HL-60/S4 treated with phorbol 12-myristate 13-acetate at 8.2 ng/mL for 4 days and 3 days (cell line): Measurements from ENCODE around the gene ANGPTL4.
"Not testable (repeated sequence)": the region's sequence is repeated elsewhere in the genome, so short reads cannot be mapped to it uniquely, and the experiment has no call there.

Experiments used
- in situ Hi-C: fragments of 300-500 bp; cut with MboI; formaldehyde crosslinking; loops from 2 replicates; pipeline ENCODE4 v1.15.0; 2022; ENCODE audit warnings: low sequenced_read_pairs

The ANGPTL4 gene

GRCh38 chr19:8360196-8360595 lies 3.8 kb upstream of the ANGPTL4 start:
- in situ Hi-C loops, result no loop called here

DNA sequence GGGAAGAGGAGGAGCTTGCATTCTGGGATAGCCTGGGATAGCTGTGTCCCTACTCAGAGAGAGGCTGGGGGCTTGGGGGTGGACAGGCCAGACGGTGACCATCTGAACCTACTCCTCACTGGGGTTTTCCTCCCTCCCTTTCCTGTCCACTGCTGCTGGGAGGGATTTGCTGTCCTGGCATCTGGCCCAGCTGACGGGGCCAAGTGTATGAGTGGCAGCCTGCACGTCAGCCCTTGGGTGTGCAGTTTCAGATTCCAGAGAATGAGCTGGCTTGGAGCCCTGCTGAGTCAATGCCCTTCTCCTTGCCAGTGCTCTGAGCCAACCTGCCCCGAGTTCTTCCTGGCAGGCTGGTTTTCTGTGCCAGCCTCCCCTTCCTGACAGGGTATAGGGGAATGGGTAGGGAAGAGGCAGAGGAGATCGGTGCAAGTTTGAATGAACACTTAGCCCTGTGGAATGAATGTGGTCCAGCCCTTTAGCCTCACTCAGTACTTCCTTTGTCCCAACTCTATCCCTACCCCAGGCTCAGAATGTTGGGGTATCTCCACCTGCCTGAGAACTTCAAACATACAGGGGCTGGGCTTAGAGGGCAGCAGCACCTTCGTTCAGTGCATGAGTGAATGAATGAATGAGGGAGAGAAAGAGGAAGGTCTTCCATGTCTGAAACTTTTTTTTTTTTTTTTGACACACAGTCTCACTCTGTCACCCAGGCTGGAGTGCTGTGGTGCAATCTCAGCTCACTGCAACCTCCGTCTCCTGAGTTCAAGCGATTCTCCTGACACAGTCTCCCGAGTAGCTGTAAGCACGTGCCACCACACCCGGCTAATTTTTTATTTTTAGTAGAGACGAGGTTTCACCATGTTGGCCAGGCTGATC lies 1.8 kb upstream of the ANGPTL4 start:
- in situ Hi-C loops, result no loop called here

DNA sequence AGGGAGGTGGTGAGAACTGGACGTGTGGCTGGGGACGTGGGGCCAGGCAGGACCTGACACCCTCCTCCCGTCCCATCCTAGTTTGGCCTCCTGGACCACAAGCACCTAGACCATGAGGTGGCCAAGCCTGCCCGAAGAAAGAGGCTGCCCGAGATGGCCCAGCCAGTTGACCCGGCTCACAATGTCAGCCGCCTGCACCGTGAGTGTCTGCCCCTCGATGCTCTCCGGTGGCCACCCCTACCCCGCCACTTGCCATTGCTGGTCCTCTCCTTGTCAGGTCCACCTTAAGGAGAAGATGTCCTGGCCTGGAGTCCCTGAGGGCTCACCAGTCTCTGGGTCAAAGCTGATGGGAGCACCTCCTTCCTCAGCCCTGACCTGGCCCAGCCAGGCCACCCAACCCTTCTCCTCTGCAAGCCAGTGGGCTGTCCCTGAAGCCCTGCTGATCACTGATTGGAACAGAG lies 2.2 kb downstream of the ANGPTL4 start:
- in situ Hi-C loops, result no loop called here

DNA sequence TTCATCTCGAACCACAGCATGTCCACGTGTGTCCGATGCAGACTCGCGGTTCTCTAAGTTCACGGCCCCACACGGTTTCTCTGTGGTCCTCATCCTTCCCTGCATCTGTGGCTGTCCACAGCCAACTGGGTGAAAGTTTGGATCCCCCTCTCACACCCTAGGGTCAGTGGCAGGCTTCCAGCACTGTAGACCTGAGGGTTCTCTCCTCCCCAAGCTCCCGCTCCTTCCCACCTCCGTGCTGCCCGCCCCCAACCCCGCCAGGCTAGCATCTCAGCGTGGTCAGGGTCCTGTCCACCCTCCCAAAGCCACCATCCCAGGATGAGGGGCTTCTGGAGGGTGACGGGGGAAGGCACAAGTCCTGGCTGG lies 3.0 kb downstream of the ANGPTL4 start:
- in situ Hi-C loops, result no loop called here

- in situ Hi-C loops, result no loop called here
These were observed 3.5 kb downstream of the ANGPTL4 start for GRCh38 chr19:8367327-8368001.

DNA sequence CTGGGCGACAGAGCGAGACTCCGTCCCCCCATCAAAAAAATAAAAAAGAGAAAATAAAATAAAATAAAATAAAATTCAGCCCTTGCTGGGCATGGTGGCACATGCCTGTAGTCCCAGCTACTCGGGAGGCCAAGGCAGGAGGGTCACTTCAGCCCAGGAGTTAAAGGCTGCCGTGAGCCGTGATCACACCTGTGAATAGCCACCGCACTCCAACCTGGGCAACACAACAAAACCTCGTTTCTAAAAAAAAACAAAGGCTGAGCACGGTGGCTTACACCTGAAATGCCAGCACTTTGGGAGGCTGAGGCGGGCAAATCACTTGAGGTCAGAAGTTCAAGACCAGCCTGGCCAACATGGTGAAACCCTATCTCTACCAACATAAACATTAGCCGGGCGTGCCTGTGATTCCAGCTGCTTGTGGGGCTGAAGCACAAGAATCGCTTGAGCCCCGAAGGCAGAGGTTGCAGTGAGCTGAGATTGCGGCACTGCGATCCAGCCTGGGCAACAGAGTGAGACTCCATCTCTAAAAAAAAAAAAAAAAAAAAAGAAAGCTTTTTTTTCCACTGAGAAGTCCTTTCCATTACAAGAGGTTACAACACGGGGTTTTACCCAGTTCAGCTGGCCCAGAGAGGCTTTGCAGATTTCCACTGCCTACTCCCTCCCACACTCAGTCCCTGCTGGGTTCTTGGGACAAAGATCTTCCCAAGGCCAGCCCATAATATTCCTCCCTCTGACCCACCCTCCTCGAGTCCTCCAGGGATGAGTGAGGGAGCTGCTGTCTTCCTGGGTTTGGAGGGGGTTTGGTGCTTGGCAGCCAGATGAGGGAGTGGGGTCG lies 6.4 kb downstream of the ANGPTL4 start:
- in situ Hi-C loops, result no loop called here

GRCh38 chr19:8371011-8371804 lies 7.3 kb downstream of the ANGPTL4 start:
- in situ Hi-C loops, result no loop called here

- in situ Hi-C loops, result no loop called here
These were observed 10.2 kb downstream of the ANGPTL4 start for GRCh38 chr19:8373867-8374813.

GRCh38 chr19:8375766-8376165 lies 11.8 kb downstream of the ANGPTL4 start:
- in situ Hi-C loops, result not testable (repeated sequence)

GRCh38 chr19:8376373-8376974 lies 12.5 kb downstream of the ANGPTL4 start:
- in situ Hi-C loops, result not testable (repeated sequence)

DNA sequence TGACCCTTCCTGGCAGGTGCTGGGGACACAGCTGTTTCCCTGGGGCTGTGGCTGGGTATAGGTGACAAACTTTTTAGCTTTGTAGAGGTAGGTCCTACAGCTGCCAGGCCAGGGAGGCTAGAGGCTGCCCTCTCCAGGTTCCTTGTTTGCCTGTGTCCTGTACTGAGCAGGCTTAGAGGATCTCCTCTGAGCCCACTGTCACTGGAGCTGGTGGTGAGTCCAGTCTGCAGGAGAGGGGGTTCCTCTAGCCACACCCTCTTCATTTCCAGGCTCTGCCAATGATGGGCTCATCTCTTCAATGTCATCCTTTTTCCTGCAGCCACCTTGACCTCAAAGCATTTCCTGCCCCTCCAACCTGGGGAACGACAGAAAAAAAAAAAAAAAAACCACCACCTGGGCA lies 13.6 kb downstream of the ANGPTL4 start:
- in situ Hi-C loops, result no loop called here

- in situ Hi-C loops, result not testable (repeated sequence)
These were observed 15.4 kb downstream of the ANGPTL4 start for GRCh38 chr19:8379156-8379891.

DNA sequence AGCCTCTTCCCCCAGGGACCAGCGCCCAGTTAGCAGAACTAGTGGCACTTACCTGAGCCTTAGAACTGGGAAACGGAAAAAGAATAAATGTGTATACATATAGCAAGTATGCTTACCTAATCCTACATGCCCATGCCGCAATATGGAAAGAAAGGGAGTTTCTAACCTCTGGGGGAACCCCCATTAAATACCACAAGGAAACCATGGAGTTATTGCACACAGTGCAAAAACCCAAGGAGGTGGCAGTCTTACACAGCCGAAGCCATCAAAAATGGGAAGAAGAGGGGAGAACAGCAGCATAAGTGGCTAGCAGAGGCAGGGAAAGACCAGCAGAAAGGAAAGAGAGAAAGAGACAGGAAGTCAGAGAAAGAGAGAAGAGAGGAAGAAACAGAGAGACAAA lies 20.6 kb downstream of the ANGPTL4 start:
- in situ Hi-C loops, result not testable (repeated sequence)

- in situ Hi-C loops, result not testable (repeated sequence)
These were observed 21.1 kb downstream of the ANGPTL4 start for GRCh38 chr19:8385103-8385502.

DNA sequence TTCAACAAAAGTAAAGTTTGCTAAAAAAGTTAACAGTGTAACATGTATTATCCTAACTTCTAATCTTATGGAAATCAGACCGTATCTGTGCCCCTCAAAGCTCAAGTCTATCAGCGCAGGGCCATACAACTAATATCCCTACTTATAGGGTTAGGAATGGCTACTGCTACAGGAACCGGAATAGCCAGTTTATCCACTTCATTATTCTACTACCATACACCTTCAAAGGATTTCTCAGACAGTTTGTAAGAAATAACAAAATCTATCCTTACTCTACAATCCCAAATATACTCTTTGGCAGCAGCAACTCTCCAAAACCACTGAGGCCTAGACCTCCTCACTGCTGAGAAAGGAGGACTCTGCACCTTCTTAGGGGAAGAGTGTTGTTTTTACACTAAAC lies 21.6 kb downstream of the ANGPTL4 start:
- in situ Hi-C loops, result not testable (repeated sequence)

GRCh38 chr19:8386419-8386818 lies 22.5 kb downstream of the ANGPTL4 start:
- in situ Hi-C loops, result not testable (repeated sequence)

DNA sequence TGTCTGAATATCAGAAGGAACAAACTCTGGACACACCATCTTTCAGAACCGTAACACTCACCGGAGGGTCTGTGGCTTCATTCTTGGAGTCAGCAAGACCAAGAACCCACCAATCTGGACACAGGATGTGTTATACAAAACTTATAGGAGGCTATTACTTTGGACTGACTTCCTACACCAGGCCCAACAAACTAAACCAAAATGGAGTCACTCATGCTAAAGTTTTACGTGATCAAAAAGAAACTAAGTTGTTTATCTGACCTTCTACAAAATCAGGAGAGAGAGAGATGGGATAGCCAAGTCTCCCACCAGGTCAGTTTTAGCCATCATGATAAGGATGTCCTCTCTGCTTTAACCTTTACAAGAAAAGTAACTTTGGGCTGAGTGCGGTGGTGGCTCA lies 23.0 kb downstream of the ANGPTL4 start:
- in situ Hi-C loops, result no loop called here
